ENCODE data around the gene SORCS2.

DNA sequence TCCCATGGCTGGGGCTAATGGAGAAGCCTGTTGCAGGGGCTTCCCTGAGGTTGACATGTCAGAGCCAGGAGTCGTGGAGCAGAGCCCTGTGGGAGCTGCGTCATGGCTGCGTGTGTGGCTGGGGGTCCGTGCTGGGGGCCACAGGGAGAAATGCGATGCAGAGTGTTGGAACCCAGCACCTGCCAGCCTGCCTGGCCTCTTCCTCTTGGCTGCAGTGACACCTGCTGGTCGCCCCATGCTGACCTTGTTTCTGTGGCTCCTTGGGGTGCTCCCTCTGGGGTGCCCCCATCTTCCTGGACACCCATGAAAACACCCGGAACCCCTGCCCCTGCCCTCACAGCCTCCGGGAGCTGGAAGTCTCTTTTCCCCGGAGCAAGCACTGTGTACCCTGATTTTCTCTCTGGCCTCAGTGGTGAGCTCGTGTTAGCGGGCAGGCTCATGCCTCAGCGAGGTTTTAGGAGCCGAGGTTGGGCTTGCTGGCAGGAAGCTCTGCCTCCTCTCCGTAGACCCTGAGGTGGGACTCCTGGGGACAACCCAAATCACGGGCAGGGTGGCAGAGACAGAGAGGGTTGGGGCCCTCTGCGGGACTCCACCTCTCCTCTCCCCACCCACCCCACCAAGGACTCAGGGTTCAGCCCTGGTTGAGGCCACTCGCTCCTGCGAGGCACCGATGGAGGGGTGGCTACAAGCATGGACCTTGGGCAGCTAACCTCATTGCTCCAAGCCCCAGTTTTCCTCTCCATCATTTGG lies 103.7 kb downstream of the SORCS2 start:
- TF ChIP-seq EZH2 (IDR thresholded peaks at IDR 0.05; ENCODE audit: low read length, unreplicated experiment), result no peak
- TF ChIP-seq, protein P1, sequence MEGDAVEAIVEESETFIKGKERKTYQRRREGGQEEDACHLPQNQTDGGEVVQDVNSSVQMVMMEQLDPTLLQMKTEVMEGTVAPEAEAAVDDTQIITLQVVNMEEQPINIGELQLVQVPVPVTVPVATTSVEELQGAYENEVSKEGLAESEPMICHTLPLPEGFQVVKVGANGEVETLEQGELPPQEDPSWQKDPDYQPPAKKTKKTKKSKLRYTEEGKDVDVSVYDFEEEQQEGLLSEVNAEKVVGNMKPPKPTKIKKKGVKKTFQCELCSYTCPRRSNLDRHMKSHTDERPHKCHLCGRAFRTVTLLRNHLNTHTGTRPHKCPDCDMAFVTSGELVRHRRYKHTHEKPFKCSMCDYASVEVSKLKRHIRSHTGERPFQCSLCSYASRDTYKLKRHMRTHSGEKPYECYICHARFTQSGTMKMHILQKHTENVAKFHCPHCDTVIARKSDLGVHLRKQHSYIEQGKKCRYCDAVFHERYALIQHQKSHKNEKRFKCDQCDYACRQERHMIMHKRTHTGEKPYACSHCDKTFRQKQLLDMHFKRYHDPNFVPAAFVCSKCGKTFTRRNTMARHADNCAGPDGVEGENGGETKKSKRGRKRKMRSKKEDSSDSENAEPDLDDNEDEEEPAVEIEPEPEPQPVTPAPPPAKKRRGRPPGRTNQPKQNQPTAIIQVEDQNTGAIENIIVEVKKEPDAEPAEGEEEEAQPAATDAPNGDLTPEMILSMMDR (conservative IDR thresholded peaks at IDR 0.05; ENCODE audit: low read depth, low read length), result peak; percentile 77
- TF ChIP-seq EZH2phosphoT487 (IDR thresholded peaks at IDR 0.05; ENCODE audit: borderline replicate concordance, low read length), result no peak

All from PC-3 (cell line).